ENCODE data around the gene ZNF521.

ZNF521 gene

GRCh38 chr18:25111377-25112288 lies 240.3 kb downstream of the ZNF521 start:
- no peak for DNase-seq

- no peak for DNase-seq
Observed at GRCh38 chr18:25109484-25109883, 242.5 kb downstream of the ZNF521 start.

- DNase-seq, result no peak
Observed at GRCh38 chr18:25103468-25104155, 248.4 kb downstream of the ZNF521 start.

- DNase-seq, result no peak
Observed at GRCh38 chr18:25102662-25103061, 249.3 kb downstream of the ZNF521 start.

- DNase-seq, result no peak
Observed at GRCh38 chr18:25100418-25100817, 251.5 kb downstream of the ZNF521 start.

- no peak for DNase-seq
Observed at GRCh38 chr18:25099895-25100294, 252.1 kb downstream of the ZNF521 start.

- no peak for DNase-seq
Observed at GRCh38 chr18:25097569-25098056, 254.4 kb downstream of the ZNF521 start.

GRCh38 chr18:25097057-25097456 lies 254.9 kb downstream of the ZNF521 start:
- no peak for DNase-seq

GRCh38 chr18:25093141-25093540 lies 258.8 kb downstream of the ZNF521 start:
- DNase-seq, result no peak

GRCh38 chr18:25089470-25089869 lies 262.5 kb downstream of the ZNF521 start:
- no peak for DNase-seq

GRCh38 chr18:25086876-25087275 lies 265.1 kb downstream of the ZNF521 start:
- no peak for DNase-seq

GRCh38 chr18:25081001-25081400 lies 271.0 kb downstream of the ZNF521 start:
- DNase-seq, result no peak

GRCh38 chr18:25080211-25080610 lies 271.8 kb downstream of the ZNF521 start:
- DNase-seq, result no peak

GRCh38 chr18:25077944-25078723 lies 273.8 kb downstream of the ZNF521 start:
- DNase-seq, result no peak

- DNase-seq, result no peak
Observed at GRCh38 chr18:25077038-25077943, 274.7 kb downstream of the ZNF521 start.

- no peak for DNase-seq
Observed at GRCh38 chr18:25075783-25076182, 276.2 kb downstream of the ZNF521 start.

- DNase-seq, result no peak
Observed at GRCh38 chr18:25075331-25075730, 276.6 kb downstream of the ZNF521 start.

GRCh38 chr18:25074925-25075324 lies 277.0 kb downstream of the ZNF521 start:
- no peak for DNase-seq

GRCh38 chr18:25072205-25072604 lies 279.8 kb downstream of the ZNF521 start:
- no peak for DNase-seq

GRCh38 chr18:25067275-25068025 lies 284.5 kb downstream of the ZNF521 start:
- no peak for DNase-seq

- no peak for DNase-seq
Observed at GRCh38 chr18:25066516-25066915, 285.4 kb downstream of the ZNF521 start.

All from stimulated activated CD4-positive, alpha-beta T cell treated with anti-CD3 and anti-CD28 coated beads, Interleukin-12 subunit alpha, Interleukin-12 subunit beta, amount 100 ng/mL, for 4 hours (primary cell).